Measurements from ENCODE around the gene MT3.
"Not testable (repeated sequence)": the region's sequence is repeated elsewhere in the genome, so short reads cannot be mapped to it uniquely, and the experiment has no call there.

MT3 gene

GRCh38 chr16:56610017-56610608 is 20.8 kb downstream of the MT3 start:
- no peak for DNase-seq

GRCh38 chr16:56610609-56611111 is 21.3 kb downstream of the MT3 start:
- DNase-seq, result no peak

GRCh38 chr16:56611281-56611833 is 22.0 kb downstream of the MT3 start:
- DNase-seq, result no peak

- DNase-seq, result no peak
Measured at GRCh38 chr16:56613706-56614105, 24.4 kb downstream of the MT3 start.

GRCh38 chr16:56614549-56614991 is 25.2 kb downstream of the MT3 start:
- DNase-seq, result no peak

DNA sequence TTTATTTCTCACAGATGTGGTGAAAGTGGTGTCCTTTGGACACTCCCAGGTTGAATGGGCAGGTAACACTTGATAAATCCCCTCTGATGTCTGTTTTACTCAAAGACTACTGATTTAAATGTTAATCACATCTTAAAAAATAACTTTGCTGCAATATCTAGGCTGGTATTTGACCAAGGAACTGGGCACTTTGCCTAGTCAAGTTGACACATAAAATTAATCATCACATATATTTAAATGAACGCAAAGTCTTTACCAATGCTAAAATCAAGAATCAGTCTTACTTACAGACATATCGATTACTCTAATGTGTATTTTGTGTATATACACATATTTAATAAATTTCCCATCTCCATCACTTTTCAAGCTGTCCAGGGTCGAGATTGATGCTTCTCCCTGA is 26.0 kb downstream of the MT3 start:
- DNase-seq, result no peak

GRCh38 chr16:56616608-56617211 is 27.4 kb downstream of the MT3 start:
- DNase-seq, result no peak

GRCh38 chr16:56617212-56618085 is 28.1 kb downstream of the MT3 start:
- DNase-seq, result no peak

- DNase-seq, result no peak
Measured at GRCh38 chr16:56618138-56618537, 28.8 kb downstream of the MT3 start.

- DNase-seq, result no peak
Measured at GRCh38 chr16:56620339-56620897, 31.1 kb downstream of the MT3 start.

DNA sequence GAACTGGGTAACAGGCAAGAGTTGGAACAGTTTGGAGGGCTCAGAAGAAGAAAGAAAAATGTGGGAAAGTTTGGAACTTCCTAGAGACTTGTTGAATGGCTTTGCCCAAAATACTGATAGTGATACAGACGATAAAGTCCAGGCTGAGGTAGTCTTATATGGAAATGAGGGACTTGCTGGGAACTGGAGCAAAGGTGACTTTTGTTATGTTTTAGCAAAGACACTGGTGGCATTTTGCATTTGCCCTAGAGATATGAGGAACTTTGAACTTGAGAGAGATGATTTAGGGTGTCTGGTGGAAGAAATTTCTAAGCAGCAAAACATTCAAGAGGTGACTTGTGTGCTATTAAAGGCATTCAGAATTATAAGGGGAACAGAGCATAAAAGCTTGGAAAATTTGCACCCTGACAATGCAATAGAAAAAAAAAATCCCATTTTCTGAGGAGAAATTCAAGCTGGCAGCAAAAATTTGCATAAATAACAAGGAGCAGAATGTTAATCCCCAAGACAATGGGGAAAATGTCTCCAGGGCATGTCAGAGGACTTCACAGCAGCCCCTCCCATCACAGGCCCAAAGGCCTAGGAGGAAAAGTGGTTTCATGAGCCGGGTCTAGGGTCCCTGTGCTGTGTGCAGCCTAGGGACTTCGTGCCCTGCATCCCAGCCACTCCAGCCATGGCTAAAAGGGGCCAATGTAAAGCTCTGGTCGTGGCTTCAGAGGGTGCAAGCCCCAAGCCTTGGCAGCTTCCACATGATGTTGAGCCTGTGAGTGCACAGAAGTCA is 32.5 kb downstream of the MT3 start:
- DNase-seq, result not testable (repeated sequence)

- DNase-seq, result not testable (repeated sequence)
Measured at GRCh38 chr16:56623184-56623583, 33.9 kb downstream of the MT3 start.

GRCh38 chr16:56623637-56624036 is 34.3 kb downstream of the MT3 start:
- DNase-seq, result no peak

GRCh38 chr16:56625140-56625942 is 36.0 kb downstream of the MT3 start, which contains the start of gene MT1E:
TSS of gene MT1E (plus strand) at chr16:56625781. CDS start at chr16:56625852, 71 bp downstream.
- no peak for DNase-seq

DNA sequence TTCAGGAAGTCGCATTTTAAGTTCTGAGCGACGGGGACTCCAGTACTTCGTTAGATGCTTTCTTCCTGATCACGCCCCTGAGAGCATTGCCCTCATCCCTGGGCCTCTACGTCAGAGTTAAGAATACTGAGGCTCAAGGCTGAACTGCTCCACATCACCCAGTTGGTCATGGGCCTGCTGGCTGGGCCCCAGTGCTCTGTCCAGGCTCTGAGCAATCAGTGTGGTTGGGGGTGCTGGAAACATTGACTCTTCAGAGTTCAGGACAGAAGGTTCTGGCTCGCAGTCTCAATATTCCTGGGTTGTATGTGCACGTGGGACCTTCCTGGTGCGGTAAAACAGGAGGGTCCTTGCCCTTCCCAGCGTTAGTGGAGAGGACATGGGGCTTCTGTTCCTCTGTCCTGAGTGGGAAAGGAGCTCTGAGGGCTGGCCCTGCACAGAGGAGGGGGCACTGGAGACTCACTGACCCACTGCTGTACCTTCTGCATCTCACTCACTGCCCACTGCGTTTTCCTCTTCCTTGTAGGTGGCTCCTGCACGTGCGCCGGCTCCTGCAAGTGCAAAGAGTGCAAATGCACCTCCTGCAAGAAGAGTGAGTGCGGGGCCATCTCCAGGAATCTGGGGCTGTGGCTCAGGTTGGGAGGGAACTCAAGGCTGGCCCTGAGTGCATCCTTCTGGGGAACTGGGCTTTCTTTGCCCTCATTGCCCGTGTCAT is 36.8 kb downstream of the MT3 start:
- no peak for DNase-seq

GRCh38 chr16:56626685-56627084 is 37.4 kb downstream of the MT3 start:
- DNase-seq, result no peak

GRCh38 chr16:56628486-56629350 is 39.4 kb downstream of the MT3 start:
- DNase-seq, result no peak

DNA sequence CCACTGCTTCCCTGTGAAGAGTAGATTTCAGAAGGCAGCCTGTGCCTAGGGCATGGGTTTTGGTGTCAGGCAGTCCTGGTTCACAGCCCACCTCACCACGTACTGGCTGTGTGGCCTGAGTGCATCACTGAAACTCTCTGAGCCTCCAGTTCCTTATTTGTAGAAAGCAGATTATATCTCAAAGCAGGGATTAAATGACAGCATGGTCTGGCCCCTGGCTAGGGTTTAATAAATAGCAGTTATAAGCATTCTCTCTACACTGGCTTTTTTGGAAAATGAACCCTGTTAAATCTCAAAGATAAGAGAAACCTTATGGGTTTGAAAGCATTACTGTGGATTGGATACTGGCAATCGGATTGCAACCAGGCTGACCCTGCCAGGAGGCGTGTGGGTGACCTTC is 40.2 kb downstream of the MT3 start:
- no peak for DNase-seq

DNA sequence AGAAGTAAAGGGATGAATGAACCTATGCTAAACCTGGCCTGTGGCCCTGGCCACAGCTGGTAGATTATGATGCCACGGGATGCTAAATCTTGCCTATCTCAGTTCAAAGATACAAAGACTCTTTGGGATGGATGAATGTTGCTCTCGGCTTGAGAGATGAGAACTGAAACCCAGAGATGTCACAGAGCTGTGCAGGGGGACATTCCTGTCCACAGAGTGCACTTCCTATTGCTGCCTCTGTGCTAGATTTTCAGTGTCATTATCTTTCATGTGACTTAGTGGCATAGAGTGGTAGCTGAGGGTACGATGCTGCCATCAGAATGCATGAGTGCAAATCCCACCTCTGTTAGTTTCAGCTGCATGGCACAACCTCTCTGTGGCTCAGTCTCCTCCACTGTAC is 40.8 kb downstream of the MT3 start:
- no peak for DNase-seq

DNA sequence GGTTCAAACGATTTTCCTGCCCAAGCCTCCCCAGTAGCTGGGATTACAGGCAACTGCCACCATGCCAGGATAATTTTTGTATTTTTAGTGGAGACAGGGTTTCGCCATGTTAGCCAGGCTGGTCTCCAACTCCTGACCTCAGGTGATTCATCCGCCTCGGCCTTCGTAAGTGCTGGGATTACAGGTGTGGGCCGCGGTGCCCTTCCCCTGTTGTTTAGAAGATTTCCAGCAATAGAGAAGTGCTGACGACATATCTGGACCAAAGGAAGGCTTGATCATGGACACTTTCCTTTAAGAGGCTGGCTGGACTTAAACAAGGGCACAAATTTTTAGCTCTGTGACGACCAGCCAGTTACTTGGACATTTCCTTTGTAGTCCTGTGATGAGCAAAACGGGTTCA is 41.9 kb downstream of the MT3 start:
- no peak for DNase-seq
